Esophagus squamous epithelium (tissue), 5 donors: ENCODE data around the gene COA7. TPM values are rescaled to one million over a fixed set of nuclear protein-coding genes. Genes with fewer than 3 reads are reported as not detected.
"Not testable (repeated sequence)": the region's sequence is repeated elsewhere in the genome, so short reads cannot be mapped to it uniquely, and the experiment has no call there.

ENCODE experiments used
- DNase-seq: peaks from one replicate; lab custom pipeline; 2025; lab: John Stamatoyannopoulos, UW
- H3K27ac ChIP-seq, 4 donors: fragments of 200-600 bp; sonication (generic); one replicate each; pipeline ENCODE4 v1.5.1; 2016 to 2019; ENCODE audit warnings: mild to moderate bottlenecking in 1 of 4
- H3K27me3 ChIP-seq, 4 donors: fragments of 200-600 bp; sonication (generic); 1 replicate in 3 of 4; 2 replicates in 1 of 4; pipeline versions ENCODE4 v1.5.1 to v1.6.0; 2017 to 2021; ENCODE audit warnings: antibody characterized with exemption in 1 of 4
- H3K36me3 ChIP-seq, 3 donors: fragments of 200-600 bp; sonication (generic); one replicate each; pipeline ENCODE4 v1.5.1; 2016 to 2019
- H3K4me1 ChIP-seq, 3 donors: fragments of 200-600 bp; sonication (generic); one replicate each; pipeline ENCODE4 v1.5.1; 2017 to 2019
- H3K4me3 ChIP-seq, 4 donors: fragments of 200-600 bp; sonication (generic); 1 replicate in 3 of 4; 2 replicates in 1 of 4; pipeline ENCODE4 v1.5.1; 2016 to 2019; ENCODE audit warnings: mild to moderate bottlenecking in 2 of 4, moderate library complexity in 1 of 4
- H3K9me3 ChIP-seq, 3 donors: fragments of 200-600 bp; sonication (generic); one replicate each; pipeline ENCODE4 v1.5.1; 2016 to 2019
- CTCF ChIP-seq, 6 experiments: fragments of 450-650 bp in 4 of 6; fragments of 200-600 bp in 2 of 6; sonication (generic) in 2 of 6; IDR thresholded peaks; one replicate each; pipeline ENCODE4 v1.5.1; 2016 to 2019; ENCODE audit warnings: antibody characterized with exemption in 6 of 6, mild to moderate bottlenecking in 4 of 6, moderate library complexity in 4 of 6
- POLR2A ChIP-seq, 4 donors: fragments of 450-650 bp; IDR thresholded peaks; one replicate each; pipeline ENCODE4 v1.6.1; 2017; ENCODE audit warnings: antibody characterized with exemption in 4 of 4, mild to moderate bottlenecking in 4 of 4, moderate library complexity in 3 of 4
- WGBS, 2 donors: methylation state at CpG; one replicate each; pipeline ENCODE4 v1.1.5; 2018; 5-methylcytosine and 5-hydroxymethylcytosine counted together
- intact Hi-C: fragments of 100-400 bp; cut with DNase I; formaldehyde crosslinking; loops from one replicate; pipeline ENCODE4 v1.15.0; 2022
- total RNA-seq, 4 donors: library from RNA; depleted of rRNA; stranded (reverse); fragments of >200 nt; gene quantifications; one replicate each; pipeline ENCODE4 v1.1.0, GENCODE V29; 2016
- donor health status: DM: yes; HTN: yes; CAD: no.

The COA7 gene
- total RNA-seq, 4 donors from 2014 or later, result 11.2 to 13.5 (median 12.3) TPM

- intact Hi-C loops, result no loop called here
- Histone ChIP-seq H3K27ac (no peak overlapping the region), H3K9me3 (no peaks in the 10 kb centered on the region), H3K4me3 (no peak overlapping the region), H3K27me3 (no peaks in the 10 kb centered on the region), H3K36me3 (no peaks in the 10 kb centered on the region), H3K4me1 (peaks cover 0 to 18% (median 0%) of the 10 kb centered on the region in 3 donors)
- TF ChIP-seq CTCF (IDR thresholded peaks at IDR 0.05) (no peak), POLR2A (IDR thresholded peaks at IDR 0.05) (no peak)
- no peak for DNase-seq
- 81 to 84% methylated on average over 4 of the region's 4 CpGs for whole genome bisulfite sequencing, 2 donors
Observed at GRCh38 chr1:52739699-52740467, 41.7 kb upstream of the COA7 start.

- no peaks in the 10 kb centered on the region for H3K36me3 ChIP-seq
- H3K4me3 ChIP-seq, result no peak overlapping the region
- no peaks in the 10 kb centered on the region for H3K27me3 ChIP-seq
- no peak overlapping the region for H3K27ac ChIP-seq
- H3K4me1 ChIP-seq, result peaks cover 0 to 18% (median 0%) of the 10 kb centered on the region in 3 donors
- H3K9me3 ChIP-seq, result no peaks in the 10 kb centered on the region
- TF ChIP-seq POLR2A (IDR thresholded peaks at IDR 0.05) (no peak), CTCF (IDR thresholded peaks at IDR 0.05) (no peak)
- WGBS, 2 donors, result 87 to 88% methylated on average over 6 to 10 of the region's 10 CpGs
- DNase-seq, result no peak
- intact Hi-C loops, result no loop called here
Observed at GRCh38 chr1:52738893-52739292, 40.7 kb upstream of the COA7 start.

DNA sequence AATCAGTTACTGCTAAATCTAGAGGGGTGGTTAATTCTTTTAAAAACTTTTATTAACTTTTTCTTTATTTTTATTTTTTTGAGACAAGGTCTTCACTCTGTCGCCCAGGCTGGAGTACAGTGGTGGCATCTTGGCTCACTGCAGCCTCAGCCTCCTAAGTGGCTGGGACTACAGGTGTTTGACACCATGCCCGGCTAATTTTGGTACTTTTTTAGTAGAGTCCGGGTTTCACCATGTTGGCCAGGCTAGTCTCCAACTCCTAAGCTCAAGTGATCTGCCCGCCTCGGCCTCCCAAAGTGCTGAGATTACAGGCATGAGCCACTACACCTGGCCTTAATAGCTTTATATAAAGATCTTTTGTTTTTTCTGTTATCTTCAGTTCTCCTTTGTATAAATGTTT, 40.0 kb upstream of the COA7 start:
- DNase-seq, result no peak
- Histone ChIP-seq H3K27ac (no peak overlapping the region), H3K36me3 (no peaks in the 10 kb centered on the region), H3K4me3 (no peak overlapping the region), H3K27me3 (no peaks in the 10 kb centered on the region), H3K4me1 (peaks cover 0 to 18% (median 0%) of the 10 kb centered on the region in 3 donors), H3K9me3 (no peaks in the 10 kb centered on the region)
- 84 to 94% methylated on average over 5 of the region's 5 CpGs for WGBS, 2 donors
- no peak for TF ChIP-seq CTCF (IDR thresholded peaks at IDR 0.05)
- no peak for TF ChIP-seq POLR2A (IDR thresholded peaks at IDR 0.05)
- intact Hi-C loops, result no loop called here

- peaks cover 0 to 12% (median 0%) of the 10 kb centered on the region in 3 donors for H3K4me1 ChIP-seq
Observed at GRCh38 chr1:52735371-52735770, 37.2 kb upstream of the COA7 start.

DNA sequence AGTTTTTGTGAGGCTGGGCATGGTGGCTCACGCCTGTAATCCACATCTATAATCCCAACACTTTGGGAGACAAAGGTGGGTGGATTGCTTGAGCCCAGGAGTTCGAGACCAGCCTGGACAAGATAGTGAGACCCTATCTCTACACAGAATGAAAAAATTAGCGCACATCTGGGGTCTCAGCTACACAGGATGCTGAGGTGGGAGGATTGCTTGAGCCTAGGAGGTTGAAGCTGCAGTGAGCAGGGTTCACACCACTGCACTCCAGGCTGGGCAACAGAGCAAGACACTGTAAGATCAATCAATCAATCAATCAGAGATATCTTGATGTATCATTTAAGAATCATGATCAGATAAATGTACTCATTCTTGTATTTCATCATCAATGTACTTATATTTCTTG, 35.2 kb upstream of the COA7 start:
- H3K4me3 ChIP-seq, result no peak overlapping the region
- H3K27ac ChIP-seq, result no peak overlapping the region
- 85 to 97% methylated on average over 3 of the region's 3 CpGs for WGBS, 2 donors
- H3K9me3 ChIP-seq, result no peaks in the 10 kb centered on the region
- H3K36me3 ChIP-seq, result peaks cover 0 to 16% (median 0%) of the 10 kb centered on the region in 3 donors
- no peak for DNase-seq
- no peaks in the 10 kb centered on the region for H3K27me3 ChIP-seq
- intact Hi-C loops, result no loop called here
- no peak for TF ChIP-seq CTCF (IDR thresholded peaks at IDR 0.05)
- TF ChIP-seq POLR2A (IDR thresholded peaks at IDR 0.05), result no peak
- peaks cover 0 to 13% (median 0%) of the 10 kb centered on the region in 3 donors for H3K4me1 ChIP-seq

More at GRCh38 chr1:52735371-52735770, 37.2 kb upstream of the COA7 start:
- H3K27ac ChIP-seq, DNase-seq, H3K27me3 ChIP-seq, H3K9me3 ChIP-seq, H3K4me3 ChIP-seq, H3K36me3 ChIP-seq, intact Hi-C loops: not testable (repeated sequence)
- WGBS, 2 donors, result 92 to 94% methylated on average over 9 of the region's 9 CpGs
